NB4 (cell line): Measurements from ENCODE around the gene SMAD7.

ENCODE experiments used
- DNase-seq: peaks from one replicate; pipeline ENCODE4 v3.0.0; 2010; ENCODE audit warnings: low read depth
- H3K4me3 ChIP-seq: one replicate; pipeline ENCODE4 v1.5.1; 2011; ENCODE audit warnings: mild to moderate bottlenecking, low read depth, low read length, moderate library complexity
- CTCF ChIP-seq: IDR thresholded peaks from one replicate; pipeline ENCODE4 v1.5.1; 2012; ENCODE audit warnings: low read depth, low read length
- MAX ChIP-seq: IDR thresholded peaks from 2 replicates; pipeline ENCODE4 v1.6.1; 2011; ENCODE audit warnings: low read depth, low read length
- MYC ChIP-seq: IDR thresholded peaks from 2 replicates; pipeline ENCODE4 v1.6.1; 2011; ENCODE audit warnings: low read depth, low read length
- POLR2A ChIP-seq: IDR thresholded peaks from 2 replicates; pipeline ENCODE4 v1.6.1; 2011; ENCODE audit warnings: mild to moderate bottlenecking; ENCODE audit not compliant: insufficient read length; ENCODE audit errors: extremely low read depth

The SMAD7 gene

GRCh38 chr18:48949050-48949605, 1.6 kb downstream of the SMAD7 start:
- TF ChIP-seq CTCF (no peak), MAX (no peak), POLR2A (no peak), MYC (no peak)
- peak; percentile 60 for DNase-seq
- H3K4me3 ChIP-seq, result peak overlapping the region; percentile 63

- TF ChIP-seq MYC (no peak), MAX (no peak), CTCF (no peak), POLR2A (no peak)
Observed at GRCh38 chr18:48948112-48949049, 2.4 kb downstream of the SMAD7 start.

GRCh38 chr18:48947560-48947959, 3.2 kb downstream of the SMAD7 start:
- H3K4me3 ChIP-seq, result no peak overlapping the region
- TF ChIP-seq MYC, result no peak
- no peak for TF ChIP-seq POLR2A
- TF ChIP-seq CTCF, result no peak
- TF ChIP-seq MAX, result no peak
- DNase-seq, result no peak

More at GRCh38 chr18:48948112-48949049, 2.4 kb downstream of the SMAD7 start:
- DNase-seq, result peak; percentile 69
- H3K4me3 ChIP-seq, result peak overlapping the region; percentile 63

GRCh38 chr18:48947092-48947491, 3.7 kb downstream of the SMAD7 start:
- TF ChIP-seq MAX (no peak), MYC (no peak), POLR2A (no peak), CTCF (no peak)
- H3K4me3 ChIP-seq, result no peak overlapping the region
- DNase-seq, result no peak

GRCh38 chr18:48946329-48946835, 4.4 kb downstream of the SMAD7 start:
- no peak for DNase-seq
- no peak overlapping the region for H3K4me3 ChIP-seq
- TF ChIP-seq MYC, result no peak
- no peak for TF ChIP-seq MAX
- no peak for TF ChIP-seq POLR2A
- no peak for TF ChIP-seq CTCF
